HT-29 (cell line): Measurements from ENCODE around the gene WWOX. TPM values are rescaled to one million over a fixed set of nuclear protein-coding genes. Genes with fewer than 3 reads are reported as not detected.

Source experiments
- DNase-seq: peaks from one replicate; pipeline ENCODE4 v3.0.0-alpha.2; 2015; ENCODE audit warnings: low spot score
- total RNA-seq: library from RNA; depleted of rRNA; stranded (reverse); fragments of >200 nt; shearing (Covaris generic); gene quantifications from 2 replicates; pipeline ENCODE4 v1.2.3, GENCODE V29; 2014

Gene WWOX
- total RNA-seq, 1 experiment from 2014 or later, result 27.3 TPM

DNA sequence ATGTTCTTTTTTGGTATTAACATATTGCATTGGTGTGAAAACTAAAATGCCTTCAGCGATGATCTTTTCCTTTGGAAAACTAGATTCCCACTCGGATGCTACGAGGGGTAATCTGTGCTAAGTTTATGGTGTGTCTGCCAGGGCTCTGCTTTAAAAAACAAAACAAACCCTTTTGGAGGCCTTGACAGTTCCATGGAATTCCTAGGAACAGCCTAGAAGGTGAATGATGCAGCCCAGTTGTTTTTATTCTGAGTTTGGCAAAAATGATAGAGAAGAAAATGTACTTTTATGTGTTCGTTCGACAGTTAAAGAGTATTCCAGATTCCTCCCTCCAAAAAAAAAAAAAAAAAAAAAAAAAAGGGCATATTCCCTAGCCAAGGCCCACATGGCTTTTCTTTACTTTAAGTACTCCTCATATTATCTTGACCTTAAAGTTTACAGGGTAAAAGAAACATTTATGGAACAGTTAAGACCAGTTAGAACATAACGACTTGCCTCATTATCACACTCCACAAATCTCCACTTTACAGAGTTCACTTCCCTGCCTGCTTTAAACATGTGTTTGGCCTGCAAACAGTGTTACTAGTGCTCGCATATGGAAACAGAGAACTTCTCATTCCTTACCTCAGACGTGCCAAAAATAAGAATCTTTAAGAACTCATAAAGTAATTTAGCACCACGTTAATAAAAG, 159.1 kb downstream of the WWOX start:
- DNase-seq, result no peak

- DNase-seq, result no peak
Observed at GRCh38 chr16:78259873-78260272, 160.4 kb downstream of the WWOX start.

- DNase-seq, result no peak
Observed at GRCh38 chr16:78264642-78265041, 165.2 kb downstream of the WWOX start.

GRCh38 chr16:78269256-78269655, 169.8 kb downstream of the WWOX start:
- DNase-seq, result no peak

GRCh38 chr16:78271981-78272380, 172.5 kb downstream of the WWOX start:
- DNase-seq, result no peak

- no peak for DNase-seq
Observed at GRCh38 chr16:78274771-78275170, 175.3 kb downstream of the WWOX start.

DNA sequence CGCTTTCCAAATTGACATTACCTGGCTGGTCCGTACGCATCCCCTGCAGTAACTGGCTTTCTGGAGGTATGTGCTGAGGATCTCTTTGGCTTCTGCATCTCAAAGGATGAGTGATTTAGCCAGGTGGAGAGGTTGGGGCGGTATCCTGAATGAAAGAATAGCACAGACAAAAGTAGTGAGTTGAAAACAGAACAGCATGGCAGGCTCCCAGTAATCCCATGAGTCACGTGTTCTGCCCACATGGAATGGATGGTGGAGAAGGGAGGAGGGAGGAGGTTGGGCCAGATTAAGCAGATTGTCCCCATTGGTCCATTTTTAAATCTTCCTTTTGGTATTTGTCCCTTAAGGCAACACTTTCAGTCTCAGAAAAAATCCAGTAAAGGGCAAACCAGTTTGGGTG, 176.0 kb downstream of the WWOX start:
- DNase-seq, result no peak

DNA sequence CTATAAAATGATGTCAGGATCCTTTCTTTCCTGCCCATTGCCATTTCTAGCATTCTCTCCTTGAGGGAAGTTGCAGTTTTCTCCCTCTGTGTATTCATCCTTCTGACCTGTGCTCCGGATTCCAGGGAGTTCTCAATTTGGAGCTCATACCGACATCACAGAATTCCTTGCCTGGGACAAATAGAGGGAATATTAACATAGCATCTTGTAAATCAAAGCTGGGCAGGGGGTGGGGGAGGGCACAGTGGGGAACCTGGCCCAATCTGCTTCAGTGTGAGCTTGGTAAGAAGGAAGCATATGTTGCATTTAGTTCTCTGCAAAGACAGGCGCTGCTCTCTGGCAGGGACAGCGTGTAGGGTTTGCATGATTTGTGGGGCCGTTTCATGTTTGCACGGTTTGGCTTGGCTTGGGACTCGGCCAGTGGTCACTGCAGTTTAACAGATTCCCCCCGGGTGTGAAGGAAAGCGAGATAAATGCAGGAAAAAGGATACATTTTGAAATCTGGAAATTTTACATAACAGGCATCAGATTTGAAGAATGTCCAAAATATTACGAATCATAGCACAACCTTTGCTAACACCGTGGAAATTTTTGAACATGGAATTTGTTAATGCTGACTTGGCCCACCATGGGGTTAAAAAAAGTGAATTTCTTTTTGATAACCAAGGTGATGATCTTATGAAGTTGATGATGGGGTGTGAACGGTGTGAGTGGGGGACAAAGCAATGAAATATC, 178.0 kb downstream of the WWOX start:
- DNase-seq, result no peak

DNA sequence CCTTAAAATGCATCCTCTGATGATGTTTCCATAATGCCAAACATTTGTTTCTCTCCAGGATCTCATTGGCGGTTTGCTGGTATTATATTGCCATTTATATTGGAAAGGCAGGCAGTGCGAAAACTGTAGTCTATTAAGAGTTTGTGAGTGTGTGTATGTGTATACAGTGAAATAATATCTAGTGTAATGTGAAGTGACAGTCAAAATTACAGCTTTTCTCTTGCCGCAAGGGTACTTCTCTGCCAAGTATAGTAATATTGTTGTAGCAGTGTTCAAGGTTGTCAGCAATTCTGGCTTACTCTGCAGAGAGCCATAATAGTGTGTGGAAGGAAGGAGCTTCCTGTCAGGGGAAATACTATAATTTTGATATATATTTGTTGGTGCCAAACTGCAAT, 178.6 kb downstream of the WWOX start:
- DNase-seq, result no peak

GRCh38 chr16:78281115-78281514, 181.7 kb downstream of the WWOX start:
- DNase-seq, result no peak

DNA sequence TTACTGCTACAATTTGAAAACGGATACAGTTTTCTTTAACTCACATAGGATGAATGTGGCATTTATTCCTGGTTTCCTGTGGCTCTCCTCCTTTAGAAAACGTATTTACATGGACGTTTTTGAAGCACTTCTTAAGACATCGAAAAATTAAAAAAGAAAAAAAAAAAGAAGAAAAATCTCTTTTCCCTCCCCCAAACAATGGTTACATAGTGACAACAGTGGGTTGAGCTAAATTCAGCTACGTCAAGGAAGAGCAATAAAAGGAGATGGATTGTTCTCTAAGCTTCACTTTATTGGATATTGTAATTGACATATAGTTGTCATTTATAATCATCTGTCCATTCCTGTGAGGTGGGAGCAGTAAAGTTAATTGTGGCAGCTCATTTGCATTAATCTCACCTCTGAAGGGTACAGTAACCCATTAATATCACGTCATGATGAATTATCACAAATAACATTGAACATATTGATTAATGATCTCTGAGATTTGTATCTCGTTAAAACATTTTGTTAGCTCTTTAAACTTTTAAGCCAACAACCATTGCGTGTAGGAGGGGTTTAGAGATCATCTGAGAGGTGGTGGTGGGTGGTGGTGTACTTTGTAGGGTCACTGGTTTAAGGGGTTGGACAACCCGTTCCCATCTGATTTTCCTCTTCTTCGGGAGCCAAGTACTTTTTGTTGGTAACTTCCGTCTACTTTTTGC, 184.2 kb downstream of the WWOX start:
- DNase-seq, result no peak

- no peak for DNase-seq
Observed at GRCh38 chr16:78284326-78284725, 184.9 kb downstream of the WWOX start.

DNA sequence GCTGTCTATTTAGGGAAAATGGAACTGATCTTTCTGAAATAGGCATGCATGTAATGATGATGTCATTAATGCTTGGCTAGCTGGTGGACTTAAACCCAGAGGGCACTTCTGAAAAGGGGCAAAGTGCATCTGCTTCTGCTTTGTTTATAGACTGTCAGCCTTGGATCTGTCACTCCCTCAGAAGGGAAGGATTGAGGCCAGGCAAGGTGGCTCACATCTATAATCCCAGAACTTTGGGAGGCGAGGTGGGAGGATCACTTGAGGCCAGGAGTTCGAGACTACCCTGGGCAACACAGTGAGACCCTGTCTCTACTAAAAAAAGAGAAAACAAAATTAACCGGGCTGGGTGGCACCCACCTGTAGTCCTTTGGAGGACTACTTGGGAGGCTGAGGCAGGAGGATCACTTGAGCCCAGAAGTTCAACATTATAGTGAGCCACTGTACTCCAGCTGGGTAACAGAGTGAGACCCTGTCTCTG, 185.5 kb downstream of the WWOX start:
- DNase-seq, result no peak

DNA sequence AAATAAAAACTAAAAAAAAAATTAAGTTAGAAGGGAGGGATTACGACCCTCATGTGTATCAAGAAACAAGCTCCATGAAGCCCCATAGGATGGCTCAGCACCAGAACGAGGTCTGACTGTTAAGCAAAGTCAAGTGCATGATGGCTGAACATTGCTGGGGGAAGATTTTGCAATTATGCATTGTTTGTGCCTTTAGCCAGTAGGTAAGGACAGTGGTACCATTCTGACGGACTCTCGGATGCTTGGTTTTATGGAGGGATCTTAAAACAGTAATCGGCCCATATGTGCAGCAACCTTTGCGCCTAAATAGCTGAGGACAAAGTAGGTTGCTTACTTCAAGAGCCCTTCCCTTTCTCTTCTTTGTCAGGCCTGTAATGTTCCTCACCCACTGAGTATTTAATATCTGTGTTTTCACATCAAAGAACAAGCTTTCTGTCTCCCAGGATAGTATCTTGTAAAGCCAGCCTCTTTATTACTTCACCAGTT, 186.0 kb downstream of the WWOX start:
- no peak for DNase-seq

- DNase-seq, result no peak
Observed at GRCh38 chr16:78286065-78286464, 186.6 kb downstream of the WWOX start.

DNA sequence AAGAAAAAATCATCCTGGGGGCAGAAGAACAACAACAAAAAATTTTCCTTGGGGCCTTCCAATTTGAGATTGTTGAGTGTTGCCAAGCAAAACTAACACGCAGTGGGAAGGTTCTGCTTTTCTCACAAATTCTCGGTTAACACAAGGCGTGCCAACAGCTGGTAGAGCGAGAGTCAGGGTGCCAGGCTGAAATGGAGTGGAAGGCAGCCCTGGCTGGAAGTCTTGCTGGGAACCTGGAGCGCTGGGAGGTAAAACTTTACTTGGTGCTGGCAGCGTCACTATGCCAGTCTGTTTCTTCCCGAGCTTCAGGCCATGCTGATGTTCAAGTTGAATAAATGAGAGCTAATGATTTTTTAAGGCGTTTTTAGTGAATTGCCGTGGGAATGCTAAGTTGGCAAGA, 189.4 kb downstream of the WWOX start:
- DNase-seq, result no peak

GRCh38 chr16:78289373-78289772, 189.9 kb downstream of the WWOX start:
- no peak for DNase-seq

GRCh38 chr16:78289844-78290277, 190.4 kb downstream of the WWOX start:
- no peak for DNase-seq

DNA sequence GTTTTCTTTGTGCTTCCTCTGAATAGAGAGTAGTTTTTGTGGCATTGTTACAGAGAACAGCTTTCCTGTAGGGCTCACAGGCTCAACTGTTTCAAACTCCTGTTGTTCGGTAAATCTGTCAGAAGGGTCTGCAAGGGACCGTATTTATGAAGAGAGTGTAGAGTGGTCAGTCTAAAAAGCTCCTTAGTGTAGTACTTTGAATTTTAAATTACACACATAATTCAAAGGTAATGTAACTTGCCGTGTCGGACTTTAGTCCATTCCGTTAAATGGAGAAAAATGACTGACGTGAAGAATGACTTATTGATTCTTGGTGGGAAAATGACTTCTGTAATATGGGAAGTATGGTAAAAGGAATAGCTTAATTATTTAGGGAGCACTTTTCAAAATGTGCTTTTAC, 190.9 kb downstream of the WWOX start:
- DNase-seq, result no peak

- DNase-seq, result no peak
Observed at GRCh38 chr16:78290872-78291591, 191.6 kb downstream of the WWOX start.

- DNase-seq, result no peak
Observed at GRCh38 chr16:78291604-78292003, 192.2 kb downstream of the WWOX start.
